ENCODE measurements around the gene ZNF385D.
"Not testable (repeated sequence)": the region's sequence is repeated elsewhere in the genome, so short reads cannot be mapped to it uniquely, and the experiment has no call there.

ZNF385D gene

GRCh38 chr3:21390136-21390535, 360.9 kb downstream of the ZNF385D start:
- no peak for DNase-seq (ENCODE audit: low read depth)

DNA sequence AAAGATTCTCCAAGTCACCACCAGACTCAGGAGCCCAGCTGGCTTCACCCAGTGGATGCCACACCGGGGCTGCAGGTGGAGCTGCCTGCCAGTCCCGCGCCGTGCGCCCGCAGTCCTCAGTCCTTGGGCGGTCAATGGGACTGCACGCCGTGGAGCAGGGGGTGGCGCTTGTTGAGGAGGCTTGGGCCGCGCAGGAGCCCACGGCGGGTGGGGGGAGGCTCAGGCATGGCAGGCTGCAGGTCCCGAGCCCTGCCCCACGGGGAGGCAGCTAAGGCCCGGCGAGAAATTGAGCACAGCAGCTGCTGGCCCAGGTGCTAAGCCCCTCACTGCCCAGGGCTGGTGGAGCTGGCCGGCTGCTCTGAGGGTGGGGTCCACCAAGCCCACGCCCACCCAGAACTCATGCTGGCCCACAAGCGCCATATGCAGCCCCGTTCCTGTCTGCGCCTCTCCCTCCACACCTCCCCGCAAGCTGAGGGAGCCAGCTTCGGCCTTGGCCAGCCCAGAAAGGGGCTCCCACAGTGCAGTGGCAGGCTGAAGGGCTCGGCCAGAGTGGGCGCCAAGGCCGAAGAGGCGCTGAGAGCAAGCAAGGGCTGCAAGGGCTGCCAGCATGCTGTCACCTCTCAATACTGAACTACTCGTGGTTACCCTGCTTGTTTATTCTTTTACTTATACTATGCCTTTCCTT, 363.7 kb downstream of the ZNF385D start:
- DNase-seq (ENCODE audit: low read depth): not testable (repeated sequence)

GRCh38 chr3:21378036-21378435, 373.0 kb downstream of the ZNF385D start:
- DNase-seq (ENCODE audit: low read depth): not testable (repeated sequence)

DNA sequence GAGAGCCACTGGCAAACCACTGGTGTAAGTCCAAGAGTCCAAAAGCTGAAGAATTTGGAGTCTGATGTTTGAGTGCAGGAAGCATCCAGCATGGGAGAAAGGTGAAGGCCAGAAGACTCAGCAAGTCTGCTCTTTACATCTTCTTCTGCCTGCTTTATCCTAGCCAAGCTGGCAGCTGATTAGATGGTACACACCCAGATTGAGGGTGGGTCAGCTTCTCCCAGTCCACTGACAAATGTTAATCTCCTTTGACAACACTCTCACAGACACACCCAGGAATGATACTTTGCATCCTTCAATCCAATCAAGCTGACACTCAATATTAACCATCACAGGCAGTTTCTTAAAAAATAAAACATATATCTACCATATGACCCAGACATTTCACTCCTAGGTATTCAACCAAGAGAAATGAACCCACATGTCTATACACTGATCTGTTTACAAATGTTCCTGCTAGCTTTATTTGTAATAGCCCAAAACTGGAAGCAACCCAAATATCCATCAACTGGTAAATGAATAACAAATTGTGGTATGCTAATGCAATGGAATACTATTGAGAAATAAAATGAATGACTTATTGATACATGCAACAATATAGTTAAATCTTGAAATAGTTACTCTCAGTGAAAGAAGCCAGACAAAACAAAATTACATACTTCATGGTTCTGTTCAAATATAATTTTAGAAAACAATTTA, 373.8 kb downstream of the ZNF385D start:
- DNase-seq (ENCODE audit: low read depth): no peak

- DNase-seq (ENCODE audit: low read depth): no peak
Observed at GRCh38 chr3:21372316-21372715, 378.7 kb downstream of the ZNF385D start.

Data from activated T-cell treated with anti-CD3 and anti-CD28 coated beads for 1 hour (primary cell).